HG02981 (cell line): ENCODE data around the gene RSL1D1.

ENCODE experiments used
- ATAC-seq: cut with Tn5 transposase; IDR thresholded peaks from one replicate; pipeline ENCODE4 v1.9.1; 2021; ENCODE audit warnings: mild to moderate bottlenecking, moderate library complexity; ENCODE audit not compliant: unreplicated experiment

Gene RSL1D1

DNA sequence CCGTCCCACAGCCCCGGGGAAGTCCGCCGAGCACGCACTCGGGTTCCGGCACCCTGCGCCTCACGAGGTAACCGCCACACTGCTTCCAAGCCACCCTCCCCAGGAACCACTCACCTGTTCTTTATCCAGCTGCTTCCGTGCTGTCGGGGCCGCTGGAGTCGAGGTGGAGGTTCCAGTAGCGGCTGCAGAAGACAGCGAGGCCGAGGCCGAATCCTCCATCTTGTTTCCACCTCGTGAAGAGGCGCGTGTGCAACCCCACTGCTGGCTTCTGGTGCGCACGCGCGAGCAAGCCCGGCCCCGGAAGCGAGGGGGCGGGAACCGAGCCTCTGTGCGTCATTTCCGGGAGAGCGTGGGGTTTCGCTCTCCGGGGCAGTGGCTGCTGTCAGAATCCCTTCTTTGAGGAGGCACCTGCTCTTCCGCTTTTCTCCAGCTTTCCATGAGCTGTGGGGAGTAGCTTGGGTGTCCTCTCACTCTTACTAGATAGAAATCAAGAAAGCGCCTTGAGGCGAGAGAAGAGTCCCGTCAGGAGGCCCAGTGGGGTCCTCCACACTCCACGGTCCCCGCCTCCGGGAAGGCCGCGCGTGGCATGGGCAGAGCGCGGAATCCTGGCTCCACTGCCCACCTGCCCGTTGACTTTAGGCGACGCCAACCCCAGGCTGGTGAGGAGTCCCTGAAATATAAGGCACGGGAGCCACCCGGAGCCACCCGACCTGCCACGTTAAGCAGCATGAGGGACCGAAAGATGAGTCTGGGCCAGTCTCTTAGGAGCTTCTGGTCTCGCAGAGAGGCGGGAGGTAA lies at the start of gene RSL1D1:
RSL1D1 (minus strand) TSS at position 249 of the 798 bp plus-strand sequence; CDS start at position 219, 30 bp downstream.
- ATAC-seq = peak; percentile 83

DNA sequence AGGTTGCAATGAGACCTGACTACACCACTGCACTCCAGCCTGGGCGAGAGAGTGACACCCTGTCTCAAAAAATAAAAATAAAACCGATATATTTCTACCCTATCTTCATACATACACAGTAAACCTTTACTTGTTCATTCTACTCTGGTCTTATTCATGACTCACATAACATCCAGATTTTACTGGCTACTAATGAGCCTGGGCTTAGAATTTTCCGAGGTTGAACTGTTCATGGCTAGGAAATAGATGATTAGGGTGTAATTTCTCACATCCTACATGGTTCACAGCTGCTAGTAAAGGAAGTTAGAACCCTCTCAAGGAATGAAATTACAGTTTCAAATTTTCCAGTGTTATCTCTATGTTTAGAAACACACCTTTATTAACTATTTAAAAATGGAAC lies 49.7 kb upstream of the RSL1D1 start:
- no peak for ATAC-seq

DNA sequence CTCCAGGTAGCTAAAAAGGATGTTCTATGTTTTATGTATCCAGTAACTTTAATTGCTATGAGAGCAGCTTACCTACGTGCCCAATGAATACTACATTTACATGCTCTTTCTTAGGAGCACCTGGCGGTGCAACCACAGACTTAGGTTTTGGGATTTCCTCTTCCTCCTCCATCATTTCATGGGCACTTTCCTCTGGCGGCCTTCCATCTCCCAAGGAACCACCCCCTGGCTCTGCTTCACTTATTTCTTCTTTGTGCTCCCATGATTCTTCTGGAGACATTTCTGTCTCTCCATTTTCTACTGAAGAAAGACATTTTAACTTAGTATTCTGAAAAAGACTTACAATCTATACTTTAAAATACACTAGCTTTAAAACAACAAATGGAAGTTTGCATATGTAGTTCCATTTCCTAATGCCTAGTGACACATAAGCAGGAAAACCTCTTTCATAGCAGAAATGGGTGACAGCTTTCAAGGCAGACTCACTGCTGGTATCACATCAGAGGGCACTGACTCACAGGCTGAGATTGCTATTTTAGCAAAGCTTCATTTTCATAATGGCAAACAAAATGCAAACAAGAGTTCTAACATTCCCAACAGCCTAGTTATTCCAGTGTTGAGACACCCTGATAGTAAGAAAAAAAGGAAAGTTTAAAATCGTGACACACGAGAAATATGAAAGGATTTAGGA lies 45.3 kb upstream of the RSL1D1 start:
- ATAC-seq = no peak

DNA sequence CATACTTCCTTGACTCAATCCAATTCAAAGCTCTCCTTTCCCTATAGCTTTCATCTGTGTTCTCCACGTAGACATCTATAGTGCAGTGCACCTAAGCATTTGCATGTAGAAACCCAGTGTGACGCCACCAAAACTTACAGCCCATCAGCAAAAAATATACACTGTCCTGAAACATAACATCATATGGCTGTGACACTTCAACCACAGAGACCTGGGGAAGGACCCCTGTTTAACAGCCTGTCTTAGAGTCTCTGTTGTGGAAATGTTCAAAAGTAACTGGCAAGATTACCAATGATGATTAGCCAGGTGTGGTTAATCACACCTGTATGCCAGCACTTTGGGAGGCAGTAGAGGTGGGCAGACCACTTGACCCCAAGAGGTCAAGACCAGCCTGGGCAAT lies 42.2 kb upstream of the RSL1D1 start:
- no peak for ATAC-seq

GRCh38 chr16:11892761-11893160 lies 41.4 kb upstream of the RSL1D1 start:
- ATAC-seq = no peak

- ATAC-seq = no peak
Measured at GRCh38 chr16:11890231-11890965, 39.1 kb upstream of the RSL1D1 start.

- no peak for ATAC-seq
Measured at GRCh38 chr16:11886881-11887280, 35.5 kb upstream of the RSL1D1 start.

GRCh38 chr16:11884035-11884434 lies 32.7 kb upstream of the RSL1D1 start:
- no peak for ATAC-seq

GRCh38 chr16:11880007-11880406 lies 28.7 kb upstream of the RSL1D1 start:
- no peak for ATAC-seq

- ATAC-seq = no peak
Measured at GRCh38 chr16:11877374-11877773, 26.0 kb upstream of the RSL1D1 start.

DNA sequence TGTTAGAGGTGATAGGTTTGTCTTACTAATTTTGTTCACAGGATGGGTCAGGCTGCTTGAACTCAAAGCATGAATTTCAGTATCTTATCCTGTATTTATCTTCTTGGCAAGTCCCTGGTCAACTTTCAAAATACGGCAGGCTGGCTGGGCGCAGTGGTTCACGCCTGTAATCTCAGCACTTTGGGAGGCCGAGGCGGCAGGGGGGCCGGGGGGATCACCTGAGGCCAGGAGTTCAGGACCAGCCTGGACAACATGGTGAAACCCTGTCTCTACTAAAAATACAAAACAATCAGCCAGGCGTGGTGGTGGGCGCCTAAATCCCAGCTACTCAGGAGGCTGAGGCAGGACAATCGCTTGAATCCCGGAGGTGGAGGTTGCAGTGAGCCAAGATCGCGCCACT lies 25.0 kb upstream of the RSL1D1 start:
- ATAC-seq = no peak

DNA sequence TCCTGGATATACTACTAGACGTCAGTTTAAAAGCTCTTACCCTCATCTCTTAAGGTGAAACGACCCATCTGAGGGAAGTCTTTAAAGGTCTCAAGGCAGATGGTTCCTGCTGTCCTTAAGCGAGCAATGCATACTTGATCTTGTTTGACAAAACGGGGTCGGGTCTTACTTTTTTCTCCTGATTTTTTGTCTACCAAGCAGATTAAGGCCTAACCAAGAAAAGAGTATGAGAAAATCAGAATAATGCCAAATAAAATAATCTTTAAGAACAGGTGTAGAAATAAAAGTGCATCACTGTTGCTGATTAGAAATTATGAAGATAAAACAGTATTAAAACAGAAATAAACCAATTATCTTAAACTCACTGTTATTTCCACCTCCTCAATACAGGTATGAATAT lies 24.4 kb upstream of the RSL1D1 start:
- ATAC-seq = no peak

DNA sequence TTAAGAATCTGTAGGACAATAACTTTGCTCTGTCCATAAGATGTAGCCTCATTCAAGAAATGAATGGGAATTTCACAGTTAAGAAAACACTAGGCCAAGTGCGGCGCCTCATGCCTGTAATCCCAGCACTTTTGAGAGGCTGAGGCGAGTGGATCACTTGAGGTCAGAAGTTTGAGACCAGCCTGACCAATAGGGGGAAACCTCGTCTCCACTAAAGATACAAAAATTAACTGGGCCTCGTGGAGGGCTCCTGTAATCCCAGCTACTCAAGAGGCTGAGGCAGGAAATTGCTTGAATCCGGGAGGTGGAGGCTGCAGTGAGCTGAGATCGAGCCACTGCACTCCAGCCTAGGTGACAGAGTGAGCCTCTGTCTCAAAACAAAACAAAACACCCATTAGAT lies 19.9 kb upstream of the RSL1D1 start:
- no peak for ATAC-seq

DNA sequence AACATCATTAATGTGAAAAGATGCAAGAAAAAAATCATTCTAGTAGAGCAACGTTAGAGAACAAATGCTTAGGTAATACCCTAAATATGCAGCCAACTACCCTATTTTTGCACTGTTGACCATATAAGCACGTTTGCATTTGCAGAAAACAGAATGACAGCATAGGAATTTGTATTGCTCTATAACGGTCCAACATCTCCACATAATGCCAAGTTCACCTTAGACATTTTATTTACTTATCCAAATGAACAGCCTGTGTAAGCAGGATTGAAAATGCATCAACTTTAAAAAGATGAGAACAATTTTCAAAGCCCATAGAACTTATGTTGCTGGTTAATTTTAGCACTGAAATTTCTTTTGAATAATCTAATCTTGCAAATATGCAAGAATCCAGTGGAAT lies 19.1 kb upstream of the RSL1D1 start:
- ATAC-seq = no peak

DNA sequence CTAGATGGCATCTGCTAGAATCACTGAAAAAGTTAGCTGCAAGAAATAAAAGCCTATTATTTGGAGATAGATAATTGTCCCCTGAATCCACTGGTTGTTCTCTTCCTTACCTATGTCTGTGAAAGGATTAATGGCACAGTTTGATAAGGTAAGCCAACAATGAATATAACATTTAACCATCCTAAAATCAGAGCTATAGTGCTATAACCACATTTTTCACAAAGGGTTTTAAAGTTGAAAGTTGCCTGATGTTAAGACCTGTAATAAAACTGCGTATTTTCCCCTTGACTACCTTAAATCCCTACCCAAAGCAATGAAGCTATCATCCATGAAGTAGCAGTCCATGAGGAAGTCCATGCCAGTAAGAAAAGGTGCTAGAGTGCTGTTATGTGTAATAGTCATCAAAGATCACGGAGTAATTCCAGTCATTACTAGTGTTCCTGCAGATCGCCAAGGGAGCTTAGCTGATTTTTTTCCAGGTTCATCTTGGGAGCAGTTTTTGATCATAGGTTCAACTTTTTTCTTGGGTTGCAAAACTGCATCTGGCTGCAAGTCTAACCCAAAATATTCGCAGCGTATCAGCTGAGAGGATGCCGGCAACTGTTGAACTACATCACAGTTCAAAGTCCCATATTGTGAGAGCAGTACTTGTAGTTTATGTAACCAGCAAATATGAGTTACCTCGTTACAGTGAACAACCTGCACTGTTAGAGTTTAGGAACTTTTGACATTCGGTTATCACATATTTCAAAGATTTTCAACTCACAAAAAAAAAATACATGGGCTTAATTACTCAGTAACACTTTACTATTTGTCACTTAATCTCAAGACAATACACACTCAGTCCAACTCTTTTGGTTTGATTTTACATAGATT lies 18.2 kb upstream of the RSL1D1 start:
- no peak for ATAC-seq

DNA sequence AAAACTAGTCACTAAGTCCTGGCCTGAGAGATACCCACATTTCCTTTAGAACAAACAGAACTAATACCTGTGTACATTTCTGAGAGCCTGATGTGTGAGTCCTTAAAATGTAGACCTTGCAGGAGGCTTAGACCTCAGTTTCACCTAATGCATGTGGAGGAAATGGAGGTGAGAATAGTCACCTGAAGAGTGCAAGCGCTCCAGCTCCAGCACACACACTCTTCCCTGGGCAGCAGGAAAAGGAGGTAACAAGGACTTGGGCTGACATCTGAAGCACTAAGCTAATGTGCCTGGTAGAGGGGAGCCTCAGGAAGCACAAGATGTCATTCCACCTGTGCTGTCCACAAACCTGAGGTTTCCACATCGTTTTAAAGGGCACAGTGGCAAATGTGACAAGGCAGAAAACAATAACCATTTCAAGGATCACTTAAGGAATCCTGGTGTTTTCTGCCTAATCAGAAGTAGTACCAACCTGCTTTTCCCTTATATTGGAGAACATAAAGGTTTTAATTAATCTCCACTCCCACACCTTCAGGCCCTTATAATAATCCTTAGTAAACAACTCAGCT lies 17.2 kb upstream of the RSL1D1 start:
- no peak for ATAC-seq

DNA sequence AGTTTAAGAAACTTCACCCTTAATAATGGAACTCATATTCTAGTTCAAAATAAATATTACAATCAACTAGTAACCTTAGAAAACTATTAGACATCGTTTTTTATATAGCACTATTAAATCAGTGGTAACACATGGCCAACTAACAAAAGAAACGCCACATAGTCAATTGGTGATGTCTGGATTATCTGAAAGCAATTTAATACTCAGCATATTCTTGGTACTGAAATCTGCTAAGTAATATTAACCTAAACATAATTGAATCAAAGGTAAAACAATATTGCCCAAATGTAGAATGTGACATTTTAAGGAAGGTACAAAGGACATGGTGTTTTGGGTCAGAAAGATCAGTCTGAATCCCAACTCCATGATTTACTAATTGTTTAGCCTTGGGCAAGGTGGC lies 11.1 kb upstream of the RSL1D1 start:
- ATAC-seq = no peak

DNA sequence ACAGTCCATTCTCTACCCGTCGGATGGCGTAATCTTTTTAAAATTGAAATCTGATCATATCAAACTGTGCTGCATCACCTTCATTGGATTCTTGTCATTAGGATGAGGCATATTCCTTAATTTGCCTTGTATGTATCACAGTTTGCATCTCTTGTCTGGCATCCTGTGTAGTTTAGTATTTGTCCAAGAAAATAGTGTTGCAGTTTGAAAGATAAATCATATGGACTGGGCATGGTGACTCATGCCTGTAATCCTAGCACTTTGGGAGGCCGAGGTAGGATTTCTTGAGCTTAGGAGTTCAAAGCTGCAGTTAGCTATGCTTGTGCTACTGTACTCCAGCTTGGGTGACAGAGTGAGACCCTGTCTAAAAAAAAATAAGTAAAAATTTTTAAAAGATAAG lies 5.8 kb upstream of the RSL1D1 start:
- ATAC-seq = no peak

DNA sequence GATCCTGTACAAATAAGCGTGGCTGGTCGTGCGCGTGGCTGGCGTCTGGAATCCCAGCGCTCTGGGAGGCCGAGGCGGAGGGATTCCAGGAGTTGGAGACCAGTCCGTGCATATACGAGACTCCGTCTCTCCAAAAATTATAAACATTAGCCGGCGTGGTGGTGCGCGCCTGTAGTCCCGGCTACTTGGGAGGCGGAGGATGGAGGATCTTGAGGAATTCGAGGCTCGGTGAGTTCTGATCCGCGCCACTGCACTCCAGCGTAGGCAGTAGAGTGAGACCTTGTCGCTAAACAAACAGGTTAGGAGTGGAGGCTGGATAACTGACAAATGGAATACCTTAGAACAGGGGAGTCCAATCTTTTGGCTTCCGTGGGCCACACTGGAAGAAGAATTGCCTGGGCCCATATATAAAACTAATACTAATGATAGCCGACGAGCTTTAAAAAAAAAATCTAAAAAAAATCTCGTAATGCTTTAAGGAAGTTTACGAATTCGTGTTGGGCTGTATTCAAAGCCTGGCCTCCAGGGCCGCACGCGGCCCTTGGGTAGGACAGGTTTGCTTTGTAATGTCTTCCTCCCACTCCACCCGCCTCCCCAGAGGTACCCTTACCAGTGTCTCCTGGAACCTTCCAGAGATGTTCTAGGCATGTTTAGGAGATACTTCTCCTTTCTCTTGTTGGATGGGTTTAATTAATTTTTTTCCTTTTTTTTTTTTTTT lies 909 bp upstream of the RSL1D1 start:
- ATAC-seq = no peak

GRCh38 chr16:11848842-11849241 lies 2.5 kb downstream of the RSL1D1 start:
- no peak for ATAC-seq
